Peyer's patch (tissue), 4 donors: ENCODE measurements around the gene KMT5C.

Source experiments
- POLR2A ChIP-seq, 2 donors: fragments of 450-650 bp; IDR thresholded peaks; one replicate each; pipeline ENCODE4 v1.5.1; 2017; ENCODE audit warnings: antibody characterized with exemption in 2 of 2, mild to moderate bottlenecking in 2 of 2, moderate library complexity in 2 of 2
- TF ChIP-seq, protein P1 (sequence below), 6 experiments: fragments of 450-650 bp in 4 of 6; fragments of 200-600 bp in 2 of 6; sonication (generic) in 1 of 6; IDR thresholded peaks; one replicate each; pipeline ENCODE4 v1.5.1; 2017 to 2019; ENCODE audit warnings: antibody characterized with exemption in 6 of 6, mild to moderate bottlenecking in 3 of 6, moderate library complexity in 1 of 6

DNA sequence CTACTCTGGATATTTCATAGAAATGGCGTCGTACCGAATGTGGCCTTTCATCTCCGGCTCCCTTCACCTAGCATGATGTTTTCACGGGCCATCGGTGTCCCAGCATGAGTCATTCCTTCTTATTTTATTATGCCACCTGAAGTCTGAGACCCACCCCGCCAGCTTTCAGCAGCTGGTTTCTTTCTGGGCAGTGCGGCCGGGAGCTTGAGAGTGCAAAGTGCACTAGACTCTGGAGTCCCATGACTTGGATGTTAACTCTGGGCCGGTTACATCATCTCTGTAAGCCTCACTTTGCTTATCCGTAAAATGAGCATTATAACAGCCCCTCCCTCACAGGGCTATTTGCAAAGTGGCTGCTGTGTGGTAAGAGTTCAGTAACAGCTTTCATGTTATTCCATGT lies 5.8 kb upstream of the KMT5C start:
- TF ChIP-seq, protein P1, sequence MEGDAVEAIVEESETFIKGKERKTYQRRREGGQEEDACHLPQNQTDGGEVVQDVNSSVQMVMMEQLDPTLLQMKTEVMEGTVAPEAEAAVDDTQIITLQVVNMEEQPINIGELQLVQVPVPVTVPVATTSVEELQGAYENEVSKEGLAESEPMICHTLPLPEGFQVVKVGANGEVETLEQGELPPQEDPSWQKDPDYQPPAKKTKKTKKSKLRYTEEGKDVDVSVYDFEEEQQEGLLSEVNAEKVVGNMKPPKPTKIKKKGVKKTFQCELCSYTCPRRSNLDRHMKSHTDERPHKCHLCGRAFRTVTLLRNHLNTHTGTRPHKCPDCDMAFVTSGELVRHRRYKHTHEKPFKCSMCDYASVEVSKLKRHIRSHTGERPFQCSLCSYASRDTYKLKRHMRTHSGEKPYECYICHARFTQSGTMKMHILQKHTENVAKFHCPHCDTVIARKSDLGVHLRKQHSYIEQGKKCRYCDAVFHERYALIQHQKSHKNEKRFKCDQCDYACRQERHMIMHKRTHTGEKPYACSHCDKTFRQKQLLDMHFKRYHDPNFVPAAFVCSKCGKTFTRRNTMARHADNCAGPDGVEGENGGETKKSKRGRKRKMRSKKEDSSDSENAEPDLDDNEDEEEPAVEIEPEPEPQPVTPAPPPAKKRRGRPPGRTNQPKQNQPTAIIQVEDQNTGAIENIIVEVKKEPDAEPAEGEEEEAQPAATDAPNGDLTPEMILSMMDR (IDR thresholded peaks at IDR 0.05) = no peak
- TF ChIP-seq POLR2A (IDR thresholded peaks at IDR 0.05) = peak in 1 of 2 donors; percentile 19
